ENCODE data around the gene LGI4.
"Not testable (repeated sequence)": the region's sequence is repeated elsewhere in the genome, so short reads cannot be mapped to it uniquely, and the experiment has no call there.

LGI4 gene

GRCh38 chr19:35160629-35161433, 26.0 kb upstream of the LGI4 start:
- DNase-seq (ENCODE audit: low read depth) = no peak

GRCh38 chr19:35159606-35160005, 24.7 kb upstream of the LGI4 start:
- DNase-seq (ENCODE audit: low read depth) = no peak

- DNase-seq (ENCODE audit: low read depth) = no peak
These were observed 22.6 kb upstream of the LGI4 start for GRCh38 chr19:35157431-35157830.

- no peak for DNase-seq (ENCODE audit: low read depth)
These were observed 21.8 kb upstream of the LGI4 start for GRCh38 chr19:35156673-35157014.

- DNase-seq (ENCODE audit: low read depth) = no peak
These were observed 21.3 kb upstream of the LGI4 start for GRCh38 chr19:35155981-35156672.

- no peak for DNase-seq (ENCODE audit: low read depth)
These were observed 20.6 kb upstream of the LGI4 start for GRCh38 chr19:35155441-35155840.

- DNase-seq (ENCODE audit: low read depth) = peak; percentile 46
These were observed 19.9 kb upstream of the LGI4 start, which contains the start of gene FXYD5 for GRCh38 chr19:35154525-35155406. FXYD5 (plus strand) TSS chr19:35154735; CDS start chr19:35155551, 816 bp downstream.

- DNase-seq (ENCODE audit: low read depth) = no peak
These were observed 19.1 kb upstream of the LGI4 start for GRCh38 chr19:35153701-35154524.

- DNase-seq (ENCODE audit: low read depth) = not testable (repeated sequence)
These were observed 18.3 kb upstream of the LGI4 start for GRCh38 chr19:35153129-35153522.

GRCh38 chr19:35151273-35152065, 16.6 kb upstream of the LGI4 start:
- DNase-seq (ENCODE audit: low read depth) = no peak

GRCh38 chr19:35150445-35150844, 15.6 kb upstream of the LGI4 start:
- no peak for DNase-seq (ENCODE audit: low read depth)

- DNase-seq (ENCODE audit: low read depth) = no peak
These were observed 14.6 kb upstream of the LGI4 start for GRCh38 chr19:35149463-35149862.

- no peak for DNase-seq (ENCODE audit: low read depth)
These were observed 12.0 kb upstream of the LGI4 start for GRCh38 chr19:35146746-35147459.

- DNase-seq (ENCODE audit: low read depth) = no peak
These were observed 10.0 kb upstream of the LGI4 start for GRCh38 chr19:35144600-35145436.

- DNase-seq (ENCODE audit: low read depth) = no peak
These were observed 9.4 kb upstream of the LGI4 start for GRCh38 chr19:35144259-35144599.

- no peak for DNase-seq (ENCODE audit: low read depth)
These were observed 9.0 kb upstream of the LGI4 start for GRCh38 chr19:35143818-35144217.

- DNase-seq (ENCODE audit: low read depth) = no peak
These were observed 8.4 kb upstream of the LGI4 start, which contains the start of gene FXYD7 for GRCh38 chr19:35143231-35143715. FXYD7 (plus strand) TSS chr19:35143255; CDS start chr19:35143334, 79 bp downstream.

GRCh38 chr19:35142606-35143230, 7.9 kb upstream of the LGI4 start:
- no peak for DNase-seq (ENCODE audit: low read depth)

Measured in HS-5 (cell line).